ENCODE data around the gene HNRNPF.
A peak's percentile ranks its signal among the peaks of the same experiment; 100 is the strongest.

Gene HNRNPF

GRCh38 chr10:43391496-43391895, 17.5 kb downstream of the HNRNPF start:
- H3K79me1 ChIP-seq (ENCODE audit: low read length) = peaks cover 9% of the 10 kb centered on the region
- no peak overlapping the region for H4K12ac ChIP-seq (ENCODE audit: low read depth, low read length)
- peaks cover 0 to 7% of the 10 kb centered on the region in 2 experiments for H3K4me1 ChIP-seq (ENCODE audit: control insufficient read depth in 1 of 2, insufficient read depth in 2 of 2, low read length in 2 of 2)
- no peak overlapping the region for H2AFZ ChIP-seq (ENCODE audit: insufficient read depth, low read length, poor library complexity)
- H3K36me3 ChIP-seq (ENCODE audit: control insufficient read depth in 1 of 2, insufficient read depth in 2 of 2, low read length in 2 of 2) = peaks cover 54 to 70% of the 10 kb centered on the region in 2 experiments
- no peak overlapping the region for H2AK5ac ChIP-seq (ENCODE audit: low read length)
- H2BK12ac ChIP-seq (ENCODE audit: low read length) = no peak overlapping the region
- H3K4me3 ChIP-seq (ENCODE audit: low read depth, low read length) = no peak overlapping the region
- no peak for DNase-seq
- H3K18ac ChIP-seq (ENCODE audit: low read length) = no peak overlapping the region
- no peak overlapping the region for H4K8ac ChIP-seq (ENCODE audit: low read depth, low read length)
- H3K23ac ChIP-seq (ENCODE audit: low read length) = no peak overlapping the region
- no peak overlapping the region for H2BK5ac ChIP-seq (ENCODE audit: low read depth, low read length, poor library complexity)
- no peak overlapping the region for H3K27ac ChIP-seq (ENCODE audit: low read depth, low read length)
- no peaks in the 10 kb centered on the region for H3K9me3 ChIP-seq (ENCODE audit: insufficient read depth, low read depth, low read length)
- no peaks in the 10 kb centered on the region for H3K27me3 ChIP-seq (ENCODE audit: insufficient read depth, low read length)
- peak overlapping the region; percentile 37 for H3K4ac ChIP-seq (ENCODE audit: low read depth, low read length)
- peaks cover 17% of the 10 kb centered on the region for H3K79me2 ChIP-seq (ENCODE audit: control insufficient read depth, insufficient read depth, low read length, poor library complexity)
- no peak overlapping the region for H3K4me2 ChIP-seq (ENCODE audit: low read length)
- no CpG with 5 or more reads among the region's 6 CpGs for WGBS (ENCODE audit: extremely low coverage, insufficient coverage, insufficient read length)
- H3K9ac ChIP-seq (ENCODE audit: low read length) = no peak overlapping the region
- H3K14ac ChIP-seq (ENCODE audit: low read length) = no peak overlapping the region
- no peak overlapping the region for H2BK120ac ChIP-seq (ENCODE audit: insufficient read depth, low read length, poor library complexity)
- H4K91ac ChIP-seq (ENCODE audit: low read depth, low read length) = no peak overlapping the region

- H3K9ac ChIP-seq (ENCODE audit: low read length) = no peak overlapping the region
- no peak overlapping the region for H4K8ac ChIP-seq (ENCODE audit: low read depth, low read length)
- no peak overlapping the region for H3K18ac ChIP-seq (ENCODE audit: low read length)
- peaks cover 11% of the 10 kb centered on the region for H3K79me2 ChIP-seq (ENCODE audit: control insufficient read depth, insufficient read depth, low read length, poor library complexity)
- no peak overlapping the region for H2BK12ac ChIP-seq (ENCODE audit: low read length)
- H3K4me3 ChIP-seq (ENCODE audit: low read depth, low read length) = no peak overlapping the region
- H2BK120ac ChIP-seq (ENCODE audit: insufficient read depth, low read length, poor library complexity) = no peak overlapping the region
- peaks cover 56 to 71% of the 10 kb centered on the region in 2 experiments for H3K36me3 ChIP-seq (ENCODE audit: control insufficient read depth in 1 of 2, insufficient read depth in 2 of 2, low read length in 2 of 2)
- H3K23ac ChIP-seq (ENCODE audit: low read length) = no peak overlapping the region
- H3K4me2 ChIP-seq (ENCODE audit: low read length) = no peak overlapping the region
- H3K4ac ChIP-seq (ENCODE audit: low read depth, low read length) = no peak overlapping the region
- H2AFZ ChIP-seq (ENCODE audit: insufficient read depth, low read length, poor library complexity) = no peak overlapping the region
- H3K14ac ChIP-seq (ENCODE audit: low read length) = no peak overlapping the region
- H4K91ac ChIP-seq (ENCODE audit: low read depth, low read length) = no peak overlapping the region
- no peak overlapping the region for H2AK5ac ChIP-seq (ENCODE audit: low read length)
- H2BK5ac ChIP-seq (ENCODE audit: low read depth, low read length, poor library complexity) = no peak overlapping the region
- WGBS (ENCODE audit: extremely low coverage, insufficient coverage, insufficient read length) = no CpG with 5 or more reads among the region's 7 CpGs
- H3K27me3 ChIP-seq (ENCODE audit: insufficient read depth, low read length) = no peaks in the 10 kb centered on the region
- peaks cover 0 to 7% of the 10 kb centered on the region in 2 experiments for H3K4me1 ChIP-seq (ENCODE audit: control insufficient read depth in 1 of 2, insufficient read depth in 2 of 2, low read length in 2 of 2)
- H4K12ac ChIP-seq (ENCODE audit: low read depth, low read length) = no peak overlapping the region
- peaks cover 2% of the 10 kb centered on the region for H3K79me1 ChIP-seq (ENCODE audit: low read length)
- no peak for DNase-seq
- H3K9me3 ChIP-seq (ENCODE audit: insufficient read depth, low read depth, low read length) = no peaks in the 10 kb centered on the region
- no peak overlapping the region for H3K27ac ChIP-seq (ENCODE audit: low read depth, low read length)
These were observed 18.2 kb downstream of the HNRNPF start for GRCh38 chr10:43390759-43391158.

DNA sequence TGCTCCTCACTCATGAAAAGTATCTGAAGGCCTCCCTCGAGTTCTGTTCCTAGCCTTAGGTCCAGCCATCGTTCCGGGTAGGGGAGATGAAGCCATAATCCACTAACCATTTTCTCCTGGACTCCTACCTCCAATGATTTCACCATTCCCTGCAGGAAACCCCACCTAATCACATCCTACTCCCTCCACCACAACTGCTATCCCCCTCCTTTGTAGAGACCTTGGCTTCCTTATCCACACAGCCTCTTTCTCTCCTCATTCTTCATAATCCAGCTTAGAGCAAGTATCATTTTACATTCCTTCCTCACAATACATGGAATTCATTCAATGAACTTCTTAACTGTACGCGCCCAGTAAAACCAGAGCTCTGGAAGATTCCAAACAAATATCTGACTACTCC, 18.7 kb downstream of the HNRNPF start:
- Histone ChIP-seq H4K91ac (ENCODE audit: low read depth, low read length) (no peak overlapping the region), H3K79me2 (ENCODE audit: control insufficient read depth, insufficient read depth, low read length, poor library complexity) (peaks cover 8% of the 10 kb centered on the region), H3K9ac (ENCODE audit: low read length) (no peak overlapping the region), H3K23ac (ENCODE audit: low read length) (no peak overlapping the region), H3K4ac (ENCODE audit: low read depth, low read length) (no peak overlapping the region), H2BK5ac (ENCODE audit: low read depth, low read length, poor library complexity) (no peak overlapping the region), H3K4me2 (ENCODE audit: low read length) (no peak overlapping the region), H3K79me1 (ENCODE audit: low read length) (no peaks in the 10 kb centered on the region), H3K27ac (ENCODE audit: low read depth, low read length) (no peak overlapping the region), H3K36me3 (ENCODE audit: control insufficient read depth in 1 of 2, insufficient read depth in 2 of 2, low read length in 2 of 2) (peaks cover 54 to 71% of the 10 kb centered on the region in 2 experiments), H3K27me3 (ENCODE audit: insufficient read depth, low read length) (no peaks in the 10 kb centered on the region), H2AK5ac (ENCODE audit: low read length) (no peak overlapping the region), H2BK120ac (ENCODE audit: insufficient read depth, low read length, poor library complexity) (no peak overlapping the region), H3K14ac (ENCODE audit: low read length) (no peak overlapping the region), H3K4me1 (ENCODE audit: control insufficient read depth in 1 of 2, insufficient read depth in 2 of 2, low read length in 2 of 2) (peaks cover 0 to 5% of the 10 kb centered on the region in 2 experiments), H4K12ac (ENCODE audit: low read depth, low read length) (no peak overlapping the region), H2AFZ (ENCODE audit: insufficient read depth, low read length, poor library complexity) (no peak overlapping the region), H2BK12ac (ENCODE audit: low read length) (no peak overlapping the region), H3K9me3 (ENCODE audit: insufficient read depth, low read depth, low read length) (no peaks in the 10 kb centered on the region), H3K4me3 (ENCODE audit: low read depth, low read length) (no peak overlapping the region), H3K18ac (ENCODE audit: low read length) (no peak overlapping the region), H4K8ac (ENCODE audit: low read depth, low read length) (no peak overlapping the region)
- DNase-seq = no peak
- no CpG with 5 or more reads among the region's 5 CpGs for WGBS (ENCODE audit: extremely low coverage, insufficient coverage, insufficient read length)

GRCh38 chr10:43389867-43390266, 19.1 kb downstream of the HNRNPF start:
- Histone ChIP-seq H3K9me3 (ENCODE audit: insufficient read depth, low read depth, low read length) (no peaks in the 10 kb centered on the region), H3K4me1 (ENCODE audit: control insufficient read depth in 1 of 2, insufficient read depth in 2 of 2, low read length in 2 of 2) (peaks cover 0 to under 1% of the 10 kb centered on the region in 2 experiments), H2AFZ (ENCODE audit: insufficient read depth, low read length, poor library complexity) (no peak overlapping the region), H3K36me3 (ENCODE audit: control insufficient read depth in 1 of 2, insufficient read depth in 2 of 2, low read length in 2 of 2) (peaks cover 54 to 70% of the 10 kb centered on the region in 2 experiments), H3K79me2 (ENCODE audit: control insufficient read depth, insufficient read depth, low read length, poor library complexity) (peaks cover 7% of the 10 kb centered on the region), H2BK12ac (ENCODE audit: low read length) (no peak overlapping the region), H3K9ac (ENCODE audit: low read length) (no peak overlapping the region), H2AK5ac (ENCODE audit: low read length) (no peak overlapping the region), H3K27ac (ENCODE audit: low read depth, low read length) (no peak overlapping the region), H3K27me3 (ENCODE audit: insufficient read depth, low read length) (no peaks in the 10 kb centered on the region), H4K8ac (ENCODE audit: low read depth, low read length) (no peak overlapping the region), H4K12ac (ENCODE audit: low read depth, low read length) (no peak overlapping the region), H3K14ac (ENCODE audit: low read length) (no peak overlapping the region), H3K4ac (ENCODE audit: low read depth, low read length) (no peak overlapping the region), H3K79me1 (ENCODE audit: low read length) (no peaks in the 10 kb centered on the region), H3K4me2 (ENCODE audit: low read length) (no peak overlapping the region), H4K91ac (ENCODE audit: low read depth, low read length) (no peak overlapping the region), H3K23ac (ENCODE audit: low read length) (no peak overlapping the region), H3K4me3 (ENCODE audit: low read depth, low read length) (no peak overlapping the region), H2BK120ac (ENCODE audit: insufficient read depth, low read length, poor library complexity) (no peak overlapping the region), H3K18ac (ENCODE audit: low read length) (no peak overlapping the region), H2BK5ac (ENCODE audit: low read depth, low read length, poor library complexity) (no peak overlapping the region)
- no CpG with 5 or more reads among the region's 3 CpGs for WGBS (ENCODE audit: extremely low coverage, insufficient coverage, insufficient read length)
- no peak for DNase-seq
